HG03565 (cell line): ENCODE results near the gene MAP3K20.
"Not testable (repeated sequence)": the region's sequence is repeated elsewhere in the genome, so short reads cannot be mapped to it uniquely, and the experiment has no call there.

Source experiments
- ATAC-seq: cut with Tn5 transposase; IDR thresholded peaks from one replicate; pipeline ENCODE4 v1.9.1; 2021; ENCODE audit warnings: mild to moderate bottlenecking, moderate library complexity; ENCODE audit not compliant: unreplicated experiment

The MAP3K20 gene

GRCh38 chr2:173226899-173227698 lies 151.5 kb downstream of the MAP3K20 start:
- ATAC-seq: no peak

GRCh38 chr2:173229086-173229485 lies 153.4 kb downstream of the MAP3K20 start:
- no peak for ATAC-seq

- no peak for ATAC-seq
These were observed 154.5 kb downstream of the MAP3K20 start for GRCh38 chr2:173230181-173230580.

- ATAC-seq: no peak
These were observed 155.4 kb downstream of the MAP3K20 start for GRCh38 chr2:173231042-173231441.

- no peak for ATAC-seq
These were observed 155.8 kb downstream of the MAP3K20 start for GRCh38 chr2:173231465-173231864.

GRCh38 chr2:173232956-173233744 lies 157.5 kb downstream of the MAP3K20 start:
- ATAC-seq: no peak

GRCh38 chr2:173235947-173236803 lies 160.5 kb downstream of the MAP3K20 start:
- ATAC-seq: no peak

- ATAC-seq: no peak
These were observed 162.7 kb downstream of the MAP3K20 start for GRCh38 chr2:173238385-173238784.

- ATAC-seq: no peak
These were observed 163.2 kb downstream of the MAP3K20 start for GRCh38 chr2:173238831-173239230.

- ATAC-seq: peak; percentile 99
These were observed 164.0 kb downstream of the MAP3K20 start for GRCh38 chr2:173239644-173240043.

- ATAC-seq: no peak
These were observed 164.4 kb downstream of the MAP3K20 start for GRCh38 chr2:173240083-173240482.

- ATAC-seq: no peak
These were observed 166.0 kb downstream of the MAP3K20 start for GRCh38 chr2:173241643-173242042.

- no peak for ATAC-seq
These were observed 171.5 kb downstream of the MAP3K20 start for GRCh38 chr2:173247156-173247555.

- no peak for ATAC-seq
These were observed 172.7 kb downstream of the MAP3K20 start for GRCh38 chr2:173248381-173248780.

GRCh38 chr2:173249661-173250641 lies 174.3 kb downstream of the MAP3K20 start:
- ATAC-seq: no peak

- no peak for ATAC-seq
These were observed 175.6 kb downstream of the MAP3K20 start for GRCh38 chr2:173251225-173251624.

GRCh38 chr2:173252581-173252980 lies 176.9 kb downstream of the MAP3K20 start:
- no peak for ATAC-seq

GRCh38 chr2:173254659-173255058 lies 179.0 kb downstream of the MAP3K20 start:
- no peak for ATAC-seq

- ATAC-seq: no peak
These were observed 183.1 kb downstream of the MAP3K20 start for GRCh38 chr2:173258701-173259100.

GRCh38 chr2:173262356-173262755 lies 186.7 kb downstream of the MAP3K20 start:
- ATAC-seq: not testable (repeated sequence)
